Activated T-helper 9 cell treated with anti-CD3 and anti-CD28 coated beads, Interleukin-2, amount 50 U/mL, for 16 hours (primary cell): ENCODE results near the gene VASP.
A peak's percentile ranks its signal among the peaks of the same experiment; 100 is the strongest.

Experiments used
- DNase-seq: peaks from one replicate; pipeline ENCODE4 v3.0.0-alpha.2; 2020; ENCODE audit warnings: low read depth

The VASP gene

DNA sequence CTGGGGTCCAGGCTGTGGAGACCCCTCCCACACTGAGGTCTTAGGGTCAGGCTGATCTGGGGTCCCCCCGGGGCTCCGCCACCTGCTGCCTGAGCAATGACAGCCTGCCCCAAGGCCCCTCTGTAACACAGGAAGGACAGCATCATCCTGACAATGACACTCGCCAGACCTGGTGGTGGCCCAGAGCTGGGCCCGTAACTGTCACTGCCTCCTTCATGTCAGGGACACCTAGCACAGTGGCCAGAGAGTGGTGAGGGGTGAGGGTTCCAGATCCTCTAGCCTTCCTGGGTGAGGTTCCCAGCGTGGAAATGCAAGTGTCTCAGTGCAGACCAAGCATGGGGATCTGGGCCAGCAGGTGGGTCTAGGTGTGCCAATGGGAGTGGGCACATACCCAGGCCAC lies 49.6 kb downstream of the VASP start:
- DNase-seq: no peak

DNA sequence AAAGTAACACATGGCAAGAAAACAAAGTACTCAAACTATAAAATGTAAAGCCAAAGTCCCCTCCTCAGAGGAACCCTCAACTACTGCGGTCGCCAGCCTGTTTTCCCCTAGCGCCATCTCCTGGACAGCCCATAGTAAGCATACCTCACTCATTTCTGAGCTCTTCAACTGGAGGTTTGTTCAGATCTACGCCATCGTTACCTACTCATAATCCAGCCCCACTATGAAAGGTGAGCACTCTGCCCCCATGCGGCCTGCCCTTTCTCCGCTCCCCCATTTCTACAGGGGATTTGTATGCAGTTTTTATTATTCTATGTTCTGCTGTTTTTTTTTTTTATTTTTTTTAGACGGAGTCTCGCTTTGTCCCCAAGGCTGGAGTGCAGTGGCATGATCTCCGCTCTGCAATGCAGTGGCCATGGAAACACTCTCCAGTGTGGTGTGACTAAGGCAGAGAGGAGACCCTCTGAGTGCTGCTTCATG lies 51.2 kb downstream of the VASP start:
- peak; percentile 38 for DNase-seq

DNA sequence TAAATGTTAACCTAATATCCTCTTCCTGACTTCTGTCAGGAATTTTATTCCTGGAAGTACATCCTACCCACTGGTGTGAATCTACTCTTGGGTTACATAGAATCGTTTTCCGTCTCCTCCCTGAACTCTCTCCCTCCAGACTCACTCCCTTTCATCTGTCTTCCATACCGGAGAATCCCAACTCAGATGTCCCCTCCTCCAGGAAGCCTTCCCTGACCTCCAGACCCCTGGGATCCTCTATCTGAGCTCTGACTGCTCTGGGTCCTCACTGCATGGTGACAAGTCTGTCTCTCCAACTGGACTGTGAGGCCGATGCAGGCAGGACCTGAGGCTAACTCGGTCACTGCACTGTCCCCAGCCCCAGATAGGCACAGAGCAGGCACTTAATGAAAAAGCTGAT lies 52.8 kb downstream of the VASP start:
- no peak for DNase-seq

DNA sequence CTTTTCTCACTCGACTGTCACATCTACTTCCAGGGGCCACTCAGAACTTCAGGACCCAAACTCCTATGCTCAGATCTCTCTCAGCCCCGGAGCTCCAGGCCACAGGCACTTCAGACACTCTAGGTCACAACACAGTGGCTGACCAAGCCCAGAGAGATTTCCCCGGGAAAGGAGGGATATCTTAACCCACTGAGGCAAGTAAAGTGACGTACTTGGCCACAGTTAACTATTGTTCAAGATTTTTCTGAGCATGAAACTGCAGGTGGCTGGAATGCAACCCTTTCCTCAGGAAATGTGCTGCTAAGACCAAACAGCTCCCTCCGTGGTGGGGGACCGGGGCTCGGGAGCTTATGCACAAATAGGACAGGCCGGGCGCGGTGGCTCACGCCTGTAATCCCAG lies 53.4 kb downstream of the VASP start:
- no peak for DNase-seq

DNA sequence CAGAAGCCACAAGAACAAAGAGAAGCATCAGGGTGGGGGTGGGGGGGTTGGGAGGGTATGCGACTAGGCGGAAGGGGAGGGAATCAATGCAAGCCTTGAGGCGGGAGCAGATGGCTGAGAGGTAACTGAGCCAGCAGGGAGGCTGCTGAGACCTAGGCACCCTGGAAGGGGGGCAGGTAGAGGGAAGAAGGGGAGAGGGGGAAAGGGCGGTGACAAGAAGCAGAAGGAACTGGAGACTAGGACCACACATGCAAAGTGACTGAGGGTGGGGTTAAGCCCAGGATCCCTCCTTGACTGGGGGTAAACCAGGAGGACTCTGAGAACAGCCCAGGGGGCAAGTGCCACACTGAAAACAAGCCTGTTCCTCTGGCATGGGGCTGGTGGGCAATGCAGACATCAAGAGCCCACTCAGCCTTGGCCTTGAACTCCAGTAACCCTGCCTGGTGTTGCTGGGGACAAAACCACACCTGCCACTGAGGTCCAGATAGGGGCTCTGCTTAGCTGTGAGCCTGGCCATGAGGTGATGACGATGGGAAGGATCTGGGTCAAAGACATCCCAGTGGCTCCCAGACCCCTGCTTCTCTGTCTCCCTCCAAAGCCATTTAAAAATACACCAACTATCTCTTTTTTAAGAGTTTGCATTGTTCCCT lies 57.0 kb downstream of the VASP start:
- no peak for DNase-seq

DNA sequence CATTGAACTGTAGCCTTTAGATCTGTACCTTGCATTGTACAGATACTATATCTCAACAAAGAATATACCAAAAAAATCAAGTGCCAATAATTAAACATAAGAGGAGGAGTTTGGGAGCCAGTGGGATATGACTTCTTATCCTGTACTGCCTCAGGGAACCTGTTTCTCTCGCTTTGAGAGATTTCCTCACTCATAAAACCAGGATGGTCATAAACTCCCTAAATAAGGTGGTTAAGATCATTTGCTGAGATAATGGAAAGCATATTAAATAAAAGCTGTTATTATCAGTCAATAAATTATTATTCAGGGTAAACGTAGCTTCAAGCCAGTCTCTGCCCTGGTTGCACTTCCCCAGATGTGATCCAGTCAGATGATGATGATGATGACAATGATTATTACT lies 60.3 kb downstream of the VASP start:
- DNase-seq: no peak

DNA sequence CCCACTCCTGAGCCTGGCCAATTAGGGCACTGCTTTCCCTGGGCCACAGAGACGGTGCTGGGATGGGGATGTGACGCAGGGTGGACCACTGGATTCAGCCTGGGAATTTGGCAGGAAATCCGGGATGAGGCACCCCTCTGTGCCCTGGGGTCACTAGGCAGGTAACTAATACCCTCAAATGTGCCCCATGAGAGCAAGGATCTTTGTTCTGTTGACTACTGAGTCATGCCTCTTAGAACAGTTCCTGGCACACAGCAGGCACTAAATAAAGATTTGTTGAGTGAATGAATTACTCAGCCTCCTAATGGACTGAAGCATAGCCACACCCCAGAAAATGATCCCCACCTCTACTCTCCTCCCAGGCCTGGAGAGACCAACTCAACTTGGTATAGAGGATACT lies 61.5 kb downstream of the VASP start:
- no peak for DNase-seq

DNA sequence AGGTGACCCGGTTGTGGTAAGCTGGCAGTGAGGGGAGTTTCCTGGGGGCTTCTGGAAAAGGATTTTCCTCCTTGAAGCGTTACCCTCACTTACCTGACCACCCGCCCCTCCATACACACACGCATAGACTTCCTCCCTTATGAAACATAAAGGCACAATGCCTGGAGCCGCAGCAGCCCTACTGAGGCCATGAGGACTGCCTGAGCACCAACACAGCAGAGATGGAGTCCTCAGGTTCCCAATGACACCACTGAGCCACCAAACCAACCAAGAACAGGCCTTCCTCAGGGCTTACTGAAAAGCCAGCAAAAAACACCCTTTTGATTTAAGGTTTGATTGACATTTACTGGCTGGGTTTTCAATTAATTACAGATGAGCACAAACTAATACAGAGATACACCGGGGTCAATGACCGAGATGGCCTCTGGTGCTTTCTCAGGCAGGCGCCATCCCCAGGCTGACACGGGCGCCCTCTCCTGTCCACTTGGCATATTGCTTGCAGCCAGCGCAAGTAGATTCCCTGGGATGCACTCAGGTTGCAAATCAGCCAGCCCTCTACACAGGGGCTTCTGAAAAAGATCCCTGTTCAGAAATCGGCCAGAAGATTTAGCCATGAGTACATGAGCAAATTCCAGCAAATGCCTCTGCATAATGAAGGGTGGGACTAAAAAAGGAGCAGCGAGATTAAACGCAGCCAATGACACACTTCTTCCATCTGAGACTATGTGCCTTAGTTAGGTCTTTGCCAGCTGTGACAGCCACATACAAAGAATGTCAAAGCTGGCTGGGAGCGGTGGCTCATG lies 62.5 kb downstream of the VASP start:
- peak; percentile 36 for DNase-seq

DNA sequence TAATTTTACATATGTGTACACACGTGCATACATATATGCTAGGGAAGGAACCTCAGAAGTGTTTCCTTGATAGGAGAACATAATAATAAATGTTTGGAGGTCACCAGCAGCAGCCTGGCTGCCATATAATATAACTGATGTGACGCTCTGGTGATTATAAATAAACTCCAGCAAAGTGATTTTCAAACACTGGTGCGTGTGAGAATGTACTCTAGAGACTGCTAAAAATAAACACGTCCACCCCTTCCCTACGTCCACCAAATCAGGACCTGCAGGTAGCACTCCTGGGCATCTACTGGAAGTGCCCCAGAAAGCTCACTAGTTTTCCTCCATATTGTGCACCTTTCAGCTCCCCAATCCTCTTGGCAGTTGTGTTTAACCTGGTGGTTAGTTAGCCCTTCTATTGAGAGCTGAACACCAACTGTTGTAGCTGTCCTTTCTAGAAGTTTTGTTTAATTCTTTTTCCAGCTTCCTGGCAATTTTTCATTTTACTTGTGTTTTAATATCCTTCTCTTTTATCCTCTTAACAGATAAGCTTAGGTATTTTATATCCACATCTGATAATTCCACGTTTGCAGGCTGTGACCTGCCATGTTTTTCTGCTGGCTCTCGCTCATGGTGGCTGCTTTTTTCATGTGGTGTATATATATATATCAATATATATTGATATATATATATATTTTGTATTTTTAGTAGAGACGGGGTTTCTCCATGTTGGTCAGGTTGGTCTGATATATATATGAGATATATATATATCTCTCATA lies 64.4 kb downstream of the VASP start:
- no peak for DNase-seq

DNA sequence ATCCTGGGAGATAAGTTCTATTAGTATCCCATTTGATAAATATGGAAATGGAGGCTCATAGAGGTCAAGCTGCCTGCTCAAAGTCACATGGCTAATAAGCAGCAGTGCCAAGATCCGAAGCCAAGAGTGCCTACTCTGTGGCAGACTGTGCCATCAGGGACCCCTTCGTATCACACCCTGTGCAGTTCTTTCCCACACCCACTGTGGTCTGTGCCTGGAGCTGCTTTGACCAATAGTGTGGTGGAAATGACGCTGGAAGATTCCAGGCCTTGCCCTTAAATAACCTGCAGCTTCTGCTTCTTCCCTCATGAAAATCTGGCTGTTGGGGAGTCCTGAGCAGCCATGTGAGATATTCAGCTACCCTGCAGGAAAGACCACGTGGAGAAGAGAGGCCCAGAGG lies 67.2 kb downstream of the VASP start:
- no peak for DNase-seq

DNA sequence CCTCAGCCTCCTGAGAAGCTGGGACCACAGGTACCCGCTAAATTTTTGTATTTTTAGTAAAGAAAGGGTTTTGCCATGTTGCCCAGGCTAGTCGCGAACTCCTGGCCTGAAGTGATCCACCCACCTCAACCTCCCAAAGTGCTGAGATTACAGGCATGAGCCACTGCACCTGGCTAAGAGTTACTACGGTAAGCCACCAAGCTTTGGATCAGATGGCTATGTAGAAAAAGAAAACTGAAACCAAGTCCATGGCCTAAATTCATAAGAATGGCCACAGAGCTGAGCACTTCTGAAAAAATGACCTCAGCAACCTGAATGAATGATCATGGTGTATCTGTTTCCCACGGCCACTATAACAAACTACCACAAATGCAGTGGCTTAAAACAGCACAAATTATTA lies 67.9 kb downstream of the VASP start:
- DNase-seq: no peak
